ENCODE data around the gene ABL2. TPM values are rescaled to one million over a fixed set of nuclear protein-coding genes. Genes with fewer than 3 reads are reported as not detected.
A peak's percentile ranks its signal among the peaks of the same experiment; 100 is the strongest.

ABL2 gene
- total RNA-seq, 2 donors from 2014 or later = 20.2 to 28.0 TPM

GRCh38 chr1:179230721-179231120, 1.2 kb upstream of the ABL2 start:
- Histone ChIP-seq H3K36me3 (ENCODE audit: control insufficient read depth, insufficient read depth, low read length) (no peaks in the 10 kb centered on the region), H3K27me3 (ENCODE audit: control insufficient read depth, insufficient read depth, low read length, poor library complexity, severe bottlenecking) (peaks cover 13% of the 10 kb centered on the region), H3K4me3 (ENCODE audit: low read length) (no peak overlapping the region), H3K4me1 (ENCODE audit: control insufficient read depth, insufficient read depth, low read length) (no peaks in the 10 kb centered on the region), H3K27ac (ENCODE audit: low read depth, low read length) (no peak overlapping the region), H3K9ac (ENCODE audit: extremely low read depth, low read length, poor library complexity, severe bottlenecking) (no peak overlapping the region), H3K9me3 (ENCODE audit: control insufficient read depth, low read length) (no peaks in the 10 kb centered on the region)
- TF ChIP-seq, protein P1, sequence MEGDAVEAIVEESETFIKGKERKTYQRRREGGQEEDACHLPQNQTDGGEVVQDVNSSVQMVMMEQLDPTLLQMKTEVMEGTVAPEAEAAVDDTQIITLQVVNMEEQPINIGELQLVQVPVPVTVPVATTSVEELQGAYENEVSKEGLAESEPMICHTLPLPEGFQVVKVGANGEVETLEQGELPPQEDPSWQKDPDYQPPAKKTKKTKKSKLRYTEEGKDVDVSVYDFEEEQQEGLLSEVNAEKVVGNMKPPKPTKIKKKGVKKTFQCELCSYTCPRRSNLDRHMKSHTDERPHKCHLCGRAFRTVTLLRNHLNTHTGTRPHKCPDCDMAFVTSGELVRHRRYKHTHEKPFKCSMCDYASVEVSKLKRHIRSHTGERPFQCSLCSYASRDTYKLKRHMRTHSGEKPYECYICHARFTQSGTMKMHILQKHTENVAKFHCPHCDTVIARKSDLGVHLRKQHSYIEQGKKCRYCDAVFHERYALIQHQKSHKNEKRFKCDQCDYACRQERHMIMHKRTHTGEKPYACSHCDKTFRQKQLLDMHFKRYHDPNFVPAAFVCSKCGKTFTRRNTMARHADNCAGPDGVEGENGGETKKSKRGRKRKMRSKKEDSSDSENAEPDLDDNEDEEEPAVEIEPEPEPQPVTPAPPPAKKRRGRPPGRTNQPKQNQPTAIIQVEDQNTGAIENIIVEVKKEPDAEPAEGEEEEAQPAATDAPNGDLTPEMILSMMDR (conservative IDR thresholded peaks at IDR 0.05) = no peak
- Mint-ChIP-seq H3K4me1 (peaks cover 8% of the 10 kb centered on the region), H3K4me3 (no peak overlapping the region), H3K27ac (no peak overlapping the region), H3K27me3 (ENCODE audit: insufficient read depth) (peaks cover 14% of the 10 kb centered on the region), H3K36me3 (ENCODE audit: low read depth) (peaks cover 14% of the 10 kb centered on the region), H3K9me3 (no peaks in the 10 kb centered on the region)
- WGBS, 2 experiments (ENCODE audit: insufficient coverage in 1 of 2, insufficient read length in 1 of 2) = 84 to 91% methylated on average over 2 to 3 of the region's 3 CpGs
- DNase-seq = no peak

DNA sequence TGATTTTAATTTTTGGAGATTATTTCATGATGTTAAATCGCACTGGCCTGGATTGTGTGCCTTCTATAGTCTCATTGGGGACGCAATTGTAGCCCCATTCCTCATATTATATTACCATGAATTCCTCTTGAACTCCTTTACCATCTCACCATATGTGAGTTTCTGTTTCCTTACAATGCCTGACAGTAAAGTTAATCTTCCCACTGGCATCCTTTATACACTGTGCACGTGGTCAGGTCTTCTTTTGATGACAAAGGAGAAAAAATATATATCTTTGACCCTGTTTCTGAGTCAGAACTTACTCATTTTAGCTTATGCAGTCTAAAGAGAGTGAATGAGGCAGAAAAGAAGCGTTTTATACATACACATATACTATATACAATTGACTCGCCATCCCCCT, 774 bp upstream of the ABL2 start:
- Mint-ChIP-seq H3K27ac (no peak overlapping the region), H3K9me3 (no peaks in the 10 kb centered on the region), H3K36me3 (ENCODE audit: low read depth) (peaks cover 18% of the 10 kb centered on the region), H3K4me1 (peaks cover 8% of the 10 kb centered on the region), H3K27me3 (ENCODE audit: insufficient read depth) (peaks cover 14% of the 10 kb centered on the region), H3K4me3 (peak overlapping the region; percentile 76)
- Histone ChIP-seq H3K36me3 (ENCODE audit: control insufficient read depth, insufficient read depth, low read length) (no peaks in the 10 kb centered on the region), H3K9me3 (ENCODE audit: control insufficient read depth, low read length) (no peaks in the 10 kb centered on the region), H3K27ac (ENCODE audit: low read depth, low read length) (no peak overlapping the region), H3K4me3 (ENCODE audit: low read length) (peak overlapping the region; percentile 77), H3K27me3 (ENCODE audit: control insufficient read depth, insufficient read depth, low read length, poor library complexity, severe bottlenecking) (peaks cover 13% of the 10 kb centered on the region), H3K4me1 (ENCODE audit: control insufficient read depth, insufficient read depth, low read length) (no peaks in the 10 kb centered on the region), H3K9ac (ENCODE audit: extremely low read depth, low read length, poor library complexity, severe bottlenecking) (no peak overlapping the region)
- TF ChIP-seq, protein P1 (conservative IDR thresholded peaks at IDR 0.05) = no peak
- WGBS, 2 experiments (ENCODE audit: insufficient coverage in 1 of 2, insufficient read length in 1 of 2) = 49 to 56% methylated on average over 2 to 5 of the region's 5 CpGs
- DNase-seq = no peak

- H3K27ac Mint-ChIP-seq = peak overlapping the region; percentile 26
- no peaks in the 10 kb centered on the region for H3K4me1 ChIP-seq (ENCODE audit: control insufficient read depth, insufficient read depth, low read length)
- peaks cover 14% of the 10 kb centered on the region for H3K27me3 Mint-ChIP-seq (ENCODE audit: insufficient read depth)
- H3K4me1 Mint-ChIP-seq = peaks cover 8% of the 10 kb centered on the region
- 2 to 3% methylated on average over 6 to 12 of the region's 19 CpGs for WGBS, 2 experiments (ENCODE audit: insufficient coverage in 1 of 2, insufficient read length in 1 of 2)
- peak overlapping the region; percentile 95 for H3K4me3 ChIP-seq (ENCODE audit: low read length)
- H3K9me3 ChIP-seq (ENCODE audit: control insufficient read depth, low read length) = no peaks in the 10 kb centered on the region
- peak overlapping the region; percentile 50 for H3K9ac ChIP-seq (ENCODE audit: extremely low read depth, low read length, poor library complexity, severe bottlenecking)
- TF ChIP-seq, protein P1 (conservative IDR thresholded peaks at IDR 0.05) = no peak
- H3K27ac ChIP-seq (ENCODE audit: low read depth, low read length) = no peak overlapping the region
- H3K36me3 Mint-ChIP-seq (ENCODE audit: low read depth) = peaks cover 18% of the 10 kb centered on the region
- H3K36me3 ChIP-seq (ENCODE audit: control insufficient read depth, insufficient read depth, low read length) = peaks cover 7% of the 10 kb centered on the region
- H3K4me3 Mint-ChIP-seq = peak overlapping the region; percentile 76
- H3K9me3 Mint-ChIP-seq = no peaks in the 10 kb centered on the region
- peak; percentile 85 for DNase-seq
- H3K27me3 ChIP-seq (ENCODE audit: control insufficient read depth, insufficient read depth, low read length, poor library complexity, severe bottlenecking) = peaks cover 13% of the 10 kb centered on the region
Observed at GRCh38 chr1:179228783-179229213, 679 bp downstream of the ABL2 start.

Data from endodermal cell (in vitro differentiated cells).